Measurements from ENCODE around the gene CTCFL.

Gene CTCFL

DNA sequence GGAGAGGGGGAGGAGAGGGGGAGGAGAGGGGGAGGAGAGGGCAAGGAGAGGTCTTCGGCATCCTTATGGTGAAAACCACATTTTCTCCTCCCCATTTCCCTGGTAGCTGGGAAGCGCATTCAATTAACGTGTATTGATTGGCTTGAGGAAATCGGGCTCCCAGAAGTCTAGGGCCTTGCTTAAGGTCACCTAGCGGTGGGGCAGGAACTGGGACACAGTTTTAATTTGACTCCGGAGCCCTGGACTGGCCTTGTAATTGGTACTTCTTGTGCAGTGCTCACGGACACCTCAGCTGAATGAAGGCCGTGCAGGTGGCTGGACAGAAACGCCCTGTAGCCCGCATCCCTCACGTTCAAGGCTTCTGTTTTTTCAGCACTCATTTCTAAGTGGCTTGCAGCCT lies 42.8 kb downstream of the CTCFL start:
- peaks cover 7 to 38% (median 30%) of the 10 kb centered on the region in 4 experiments for H3K4me1 ChIP-seq (ENCODE audit: control extremely low read depth in 1 of 4, control insufficient read depth in 4 of 4, insufficient read depth in 4 of 4, low read length in 3 of 4)
- no peaks in the 10 kb centered on the region for H3K27me3 ChIP-seq (replicated peaks in 2 of 5; ENCODE audit: control insufficient read depth in 4 of 5, insufficient read depth in 5 of 5, low read length in 4 of 5)
- no peak overlapping the region for H3K4me3 ChIP-seq (ENCODE audit: control insufficient read depth in 1 of 7, extremely low read depth in 1 of 7, insufficient read depth in 4 of 7, low read depth in 2 of 7, low read length in 6 of 7)
- POLR2A ChIA-PET, result no interaction called here
- H3K36me3 ChIP-seq (ENCODE audit: control insufficient read depth in 4 of 4, insufficient read depth in 4 of 4, low read length in 3 of 4), result no peaks in the 10 kb centered on the region
- H3K9me3 ChIP-seq (ENCODE audit: control extremely low read depth in 1 of 5, control insufficient read depth in 4 of 5, insufficient read depth in 2 of 5, low read depth in 1 of 5, low read length in 4 of 5), result no peaks in the 10 kb centered on the region
- 64% methylated on average over 11 of the region's 11 CpGs for WGBS (ENCODE audit: insufficient coverage)
- no peak overlapping the region for H3K27ac ChIP-seq (ENCODE audit: insufficient read depth in 1 of 2, low read depth in 1 of 2, low read length in 2 of 2, poor library complexity in 1 of 2, severe bottlenecking in 2 of 2)
- DNase-seq, result peak in 2 of 3 donors; percentile 22 to 33
- CTCF ChIA-PET, result interaction anchor here (0.6 to 3.9 kb wide), 6 partner anchors 9 to 103 kb away, joined by 3 to 14 read pairs (median 8); no protein-coding TSS in a partner anchor

- Histone ChIP-seq H3K4me3 (ENCODE audit: control insufficient read depth in 1 of 7, extremely low read depth in 1 of 7, insufficient read depth in 4 of 7, low read depth in 2 of 7, low read length in 6 of 7) (peak overlapping the region in 3 of 7 experiments; percentile 9 to 51 (median 50)), H3K36me3 (ENCODE audit: control insufficient read depth in 4 of 4, insufficient read depth in 4 of 4, low read length in 3 of 4) (no peaks in the 10 kb centered on the region), H3K27me3 (replicated peaks in 2 of 5; ENCODE audit: control insufficient read depth in 4 of 5, insufficient read depth in 5 of 5, low read length in 4 of 5) (no peaks in the 10 kb centered on the region), H3K27ac (ENCODE audit: insufficient read depth in 1 of 2, low read depth in 1 of 2, low read length in 2 of 2, poor library complexity in 1 of 2, severe bottlenecking in 2 of 2) (no peak overlapping the region), H3K9me3 (ENCODE audit: control extremely low read depth in 1 of 5, control insufficient read depth in 4 of 5, insufficient read depth in 2 of 5, low read depth in 1 of 5, low read length in 4 of 5) (no peaks in the 10 kb centered on the region), H3K4me1 (ENCODE audit: control extremely low read depth in 1 of 4, control insufficient read depth in 4 of 4, insufficient read depth in 4 of 4, low read length in 3 of 4) (peaks cover 10 to 47% (median 39%) of the 10 kb centered on the region in 4 experiments)
- WGBS (ENCODE audit: insufficient coverage), result 31% methylated on average over 3 of the region's 9 CpGs
- DNase-seq, result peak in 1 of 3 donors; percentile 24
- POLR2A ChIA-PET, result interaction anchor here (0.5 to 1.4 kb wide), 2 partner anchors 83 to 844 kb away, joined by 3 read pairs; no protein-coding TSS in a partner anchor
- CTCF ChIA-PET, result interaction anchor here (1.2 to 3.9 kb wide), 5 partner anchors 12 to 100 kb away, joined by 3 to 14 read pairs (median 9); no protein-coding TSS in a partner anchor
Observed at GRCh38 chr20:57481281-57481711, 43.6 kb downstream of the CTCFL start.

- no peaks in the 10 kb centered on the region for H3K36me3 ChIP-seq (ENCODE audit: control insufficient read depth in 4 of 4, insufficient read depth in 4 of 4, low read length in 3 of 4)
- H3K4me3 ChIP-seq (ENCODE audit: control insufficient read depth in 1 of 7, extremely low read depth in 1 of 7, insufficient read depth in 4 of 7, low read depth in 2 of 7, low read length in 6 of 7), result peak overlapping the region in 4 of 7 experiments; percentile 23 to 51 (median 42)
- 36% methylated on average over 11 of the region's 17 CpGs for WGBS (ENCODE audit: insufficient coverage)
- no peak overlapping the region for H3K27ac ChIP-seq (ENCODE audit: insufficient read depth in 1 of 2, low read depth in 1 of 2, low read length in 2 of 2, poor library complexity in 1 of 2, severe bottlenecking in 2 of 2)
- CTCF ChIA-PET, result interaction anchor here (1.2 to 3.9 kb wide), 5 partner anchors 12 to 99 kb away, joined by 3 to 14 read pairs (median 9); no protein-coding TSS in a partner anchor
- DNase-seq, result peak; percentile 74 to 93 (median 89)
- peaks cover 13 to 53% (median 46%) of the 10 kb centered on the region in 4 experiments for H3K4me1 ChIP-seq (ENCODE audit: control extremely low read depth in 1 of 4, control insufficient read depth in 4 of 4, insufficient read depth in 4 of 4, low read length in 3 of 4)
- H3K27me3 ChIP-seq (replicated peaks in 2 of 5; ENCODE audit: control insufficient read depth in 4 of 5, insufficient read depth in 5 of 5, low read length in 4 of 5), result no peaks in the 10 kb centered on the region
- POLR2A ChIA-PET, result interaction anchor here (0.5 to 1.4 kb wide), 3 partner anchors 82 to 845 kb away, joined by 3 read pairs; no protein-coding TSS in a partner anchor
- no peaks in the 10 kb centered on the region for H3K9me3 ChIP-seq (ENCODE audit: control extremely low read depth in 1 of 5, control insufficient read depth in 4 of 5, insufficient read depth in 2 of 5, low read depth in 1 of 5, low read length in 4 of 5)
Observed at GRCh38 chr20:57480444-57481160, 44.3 kb downstream of the CTCFL start.

- POLR2A ChIA-PET, result no interaction called here
- WGBS (ENCODE audit: insufficient coverage), result 100% methylated on average over 2 of the region's 3 CpGs
- Histone ChIP-seq H3K4me3 (ENCODE audit: control insufficient read depth in 1 of 7, extremely low read depth in 1 of 7, insufficient read depth in 4 of 7, low read depth in 2 of 7, low read length in 6 of 7) (no peak overlapping the region), H3K27ac (ENCODE audit: insufficient read depth in 1 of 2, low read depth in 1 of 2, low read length in 2 of 2, poor library complexity in 1 of 2, severe bottlenecking in 2 of 2) (no peak overlapping the region), H3K4me1 (ENCODE audit: control extremely low read depth in 1 of 4, control insufficient read depth in 4 of 4, insufficient read depth in 4 of 4, low read length in 3 of 4) (peaks cover 24 to 67% (median 60%) of the 10 kb centered on the region in 4 experiments), H3K36me3 (ENCODE audit: control insufficient read depth in 4 of 4, insufficient read depth in 4 of 4, low read length in 3 of 4) (no peaks in the 10 kb centered on the region), H3K9me3 (ENCODE audit: control extremely low read depth in 1 of 5, control insufficient read depth in 4 of 5, insufficient read depth in 2 of 5, low read depth in 1 of 5, low read length in 4 of 5) (no peaks in the 10 kb centered on the region), H3K27me3 (replicated peaks in 2 of 5; ENCODE audit: control insufficient read depth in 4 of 5, insufficient read depth in 5 of 5, low read length in 4 of 5) (no peaks in the 10 kb centered on the region)
- no peak for DNase-seq
- CTCF ChIA-PET, result interaction anchor here (0.8 to 4.6 kb wide), 6 partner anchors 9 to 89 kb away, joined by 3 to 27 read pairs (median 6); partner anchors contain the start of gene RBM38
Observed at GRCh38 chr20:57479196-57479595, 45.7 kb downstream of the CTCFL start.

DNA sequence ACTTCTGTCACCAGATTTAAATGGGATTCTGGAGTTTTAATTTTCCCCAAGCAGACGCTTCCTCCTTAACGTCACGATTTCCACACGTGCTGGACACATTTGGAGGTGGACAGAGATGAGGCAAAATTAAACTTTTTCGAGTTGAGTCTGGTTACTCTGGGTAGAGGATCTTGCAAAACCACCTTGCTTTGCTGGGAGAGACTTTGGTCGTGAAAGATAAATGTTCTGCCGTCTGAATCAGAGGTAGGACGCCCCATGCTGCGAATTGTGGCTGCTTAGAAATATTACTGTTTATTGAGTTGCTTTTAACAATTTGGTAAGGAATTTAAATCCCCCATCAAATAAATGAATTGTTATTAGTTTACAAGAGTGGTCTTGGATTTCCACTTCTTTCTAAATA lies 46.8 kb downstream of the CTCFL start:
- DNase-seq, result peak in 1 of 3 donors; percentile 27
- Histone ChIP-seq H3K27ac (ENCODE audit: insufficient read depth in 1 of 2, low read depth in 1 of 2, low read length in 2 of 2, poor library complexity in 1 of 2, severe bottlenecking in 2 of 2) (no peak overlapping the region), H3K4me3 (ENCODE audit: control insufficient read depth in 1 of 7, extremely low read depth in 1 of 7, insufficient read depth in 4 of 7, low read depth in 2 of 7, low read length in 6 of 7) (no peak overlapping the region), H3K4me1 (ENCODE audit: control extremely low read depth in 1 of 4, control insufficient read depth in 4 of 4, insufficient read depth in 4 of 4, low read length in 3 of 4) (peaks cover 33 to 77% (median 70%) of the 10 kb centered on the region in 4 experiments), H3K36me3 (ENCODE audit: control insufficient read depth in 4 of 4, insufficient read depth in 4 of 4, low read length in 3 of 4) (no peaks in the 10 kb centered on the region), H3K27me3 (replicated peaks in 2 of 5; ENCODE audit: control insufficient read depth in 4 of 5, insufficient read depth in 5 of 5, low read length in 4 of 5) (no peaks in the 10 kb centered on the region), H3K9me3 (ENCODE audit: control extremely low read depth in 1 of 5, control insufficient read depth in 4 of 5, insufficient read depth in 2 of 5, low read depth in 1 of 5, low read length in 4 of 5) (no peaks in the 10 kb centered on the region)
- CTCF ChIA-PET, result interaction anchor here (0.8 to 4.6 kb wide), 11 partner anchors 10 to 101 kb away, joined by 3 to 27 read pairs (median 4); partner anchors contain the start of gene RBM38
- POLR2A ChIA-PET, result no interaction called here
- 59% methylated on average over 6 of the region's 9 CpGs for WGBS (ENCODE audit: insufficient coverage)

DNA sequence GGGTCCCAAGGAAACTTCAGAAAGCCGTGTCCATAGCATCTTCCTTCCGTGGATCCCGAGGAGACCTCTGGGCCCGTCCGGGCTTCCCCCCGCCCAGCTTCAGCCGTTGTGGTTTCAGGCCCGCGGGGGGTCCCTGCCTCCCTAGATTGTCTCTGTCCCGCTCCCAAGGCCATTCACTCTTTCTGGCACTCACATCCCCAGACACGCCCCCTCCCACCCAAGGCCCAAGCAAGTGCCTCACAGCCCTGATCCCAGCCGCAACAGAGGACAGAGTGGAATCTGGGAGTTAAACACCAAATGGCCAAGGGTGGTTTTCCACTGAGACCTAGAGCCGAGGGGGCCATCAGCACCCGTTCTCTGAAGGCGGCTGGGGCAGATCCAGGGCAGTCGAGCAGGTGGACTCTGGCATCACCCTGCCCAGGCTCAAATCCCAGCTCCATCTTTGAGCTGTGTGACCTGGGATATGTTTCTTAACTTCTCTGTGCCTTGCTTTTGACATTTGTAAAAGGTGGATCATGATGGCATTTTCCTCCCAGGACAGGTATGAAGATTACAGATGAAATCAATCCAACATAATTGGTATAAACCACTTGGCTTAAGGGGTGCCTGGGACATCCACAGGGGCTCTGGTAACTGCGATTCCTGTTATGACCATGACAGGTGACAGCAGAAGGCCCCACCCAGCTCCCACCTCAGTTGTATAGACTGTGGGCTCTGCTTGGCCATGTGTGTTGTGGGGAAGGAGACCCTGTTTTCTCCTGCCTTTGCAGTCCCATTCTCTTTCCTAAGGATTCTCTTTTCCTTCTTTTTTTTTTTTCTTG lies 48.1 kb downstream of the CTCFL start:
- H3K9me3 ChIP-seq (ENCODE audit: control extremely low read depth in 1 of 5, control insufficient read depth in 4 of 5, insufficient read depth in 2 of 5, low read depth in 1 of 5, low read length in 4 of 5), result no peaks in the 10 kb centered on the region
- no peak for DNase-seq
- ChIA-PET POLR2A (interaction anchor here (0.6 to 2.2 kb wide), 6 partner anchors 26 to 86 kb away, joined by 3 to 10 read pairs (median 4); no protein-coding TSS in a partner anchor), CTCF (interaction anchor here (0.6 to 4.6 kb wide), 15 partner anchors 16 to 100 kb away, joined by 3 to 27 read pairs (median 4); partner anchors contain the start of gene RBM38)
- H3K4me1 ChIP-seq (ENCODE audit: control extremely low read depth in 1 of 4, control insufficient read depth in 4 of 4, insufficient read depth in 4 of 4, low read length in 3 of 4), result peaks cover 31 to 79% (median 74%) of the 10 kb centered on the region in 4 experiments
- peak overlapping the region in 3 of 7 experiments; percentile 8 to 53 (median 30) for H3K4me3 ChIP-seq (ENCODE audit: control insufficient read depth in 1 of 7, extremely low read depth in 1 of 7, insufficient read depth in 4 of 7, low read depth in 2 of 7, low read length in 6 of 7)
- WGBS (ENCODE audit: insufficient coverage), result 57% methylated on average over 9 of the region's 17 CpGs
- no peaks in the 10 kb centered on the region for H3K27me3 ChIP-seq (replicated peaks in 2 of 5; ENCODE audit: control insufficient read depth in 4 of 5, insufficient read depth in 5 of 5, low read length in 4 of 5)
- no peaks in the 10 kb centered on the region for H3K36me3 ChIP-seq (ENCODE audit: control insufficient read depth in 4 of 4, insufficient read depth in 4 of 4, low read length in 3 of 4)
- peak overlapping the region in 1 of 2 experiments; percentile 84 for H3K27ac ChIP-seq (ENCODE audit: insufficient read depth in 1 of 2, low read depth in 1 of 2, low read length in 2 of 2, poor library complexity in 1 of 2, severe bottlenecking in 2 of 2)
